Measurements from ENCODE around the gene EREG. TPM values are rescaled to one million over a fixed set of nuclear protein-coding genes. Genes with fewer than 3 reads are reported as not detected.
A peak's percentile ranks its signal among the peaks of the same experiment; 100 is the strongest.

The EREG gene
- total and polyA plus RNA-seq, 4 donors = 0.51 TPM; not detected in 3

DNA sequence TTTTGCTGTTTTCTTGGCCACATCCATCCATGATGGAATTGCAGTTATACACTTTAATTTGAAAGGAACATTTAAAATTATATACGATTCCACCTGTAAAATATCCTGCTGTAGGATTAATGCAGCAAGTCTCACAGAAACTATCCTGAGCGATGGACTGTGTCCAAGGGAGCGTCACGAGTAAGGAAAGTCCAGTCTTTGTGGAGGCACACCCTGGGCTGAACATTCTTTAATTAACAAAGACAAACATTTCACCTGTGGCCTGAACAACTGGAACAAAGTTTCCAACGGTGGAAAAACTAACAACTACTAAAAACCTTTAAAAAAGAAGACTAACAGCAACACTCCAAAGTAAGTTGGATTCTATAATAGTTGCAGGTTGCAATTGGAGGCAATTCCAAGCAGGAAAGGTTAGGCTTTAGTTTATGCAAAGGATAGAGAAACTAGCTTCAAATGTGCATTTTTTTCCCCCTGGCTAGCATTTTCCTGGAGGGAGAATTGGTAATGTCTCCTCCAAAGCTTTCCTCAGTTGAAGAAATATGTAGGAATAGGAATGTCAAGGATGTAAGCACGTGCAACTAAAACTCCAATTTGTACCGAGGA lies 11.0 kb downstream of the EREG start:
- Histone ChIP-seq H3K27me3 (ENCODE audit: control insufficient read depth in 4 of 4, insufficient read depth in 4 of 4, low read length in 3 of 4) (no peaks in the 10 kb centered on the region), H3K9me3 (ENCODE audit: control insufficient read depth in 4 of 4, low read length in 3 of 4) (no peaks in the 10 kb centered on the region), H3K36me3 (ENCODE audit: control insufficient read depth in 4 of 4, insufficient read depth in 3 of 4, low read depth in 1 of 4, low read length in 3 of 4) (no peaks in the 10 kb centered on the region), H3K4me3 (ENCODE audit: low read depth in 1 of 3, low read length in 3 of 3) (no peak overlapping the region), H3K27ac (ENCODE audit: low read depth in 1 of 2, low read length in 2 of 2) (no peak overlapping the region), H3K9ac (ENCODE audit: low read depth in 1 of 2, low read length in 2 of 2) (no peak overlapping the region), H3K4me1 (ENCODE audit: control insufficient read depth in 4 of 4, insufficient read depth in 4 of 4, low read length in 3 of 4) (no peaks in the 10 kb centered on the region)
- TF ChIP-seq FOXA2 (IDR thresholded peaks at IDR 0.05) (no peak), YY1 (IDR thresholded peaks at IDR 0.05) (no peak), TAF1 (conservative IDR thresholded peaks at IDR 0.05) (no peak), RAD21 (IDR thresholded peaks at IDR 0.05) (no peak), HNF4A (conservative IDR thresholded peaks at IDR 0.05) (no peak), FOXA1 (IDR thresholded peaks at IDR 0.05) (no peak)
- TF ChIP-seq, protein P1, sequence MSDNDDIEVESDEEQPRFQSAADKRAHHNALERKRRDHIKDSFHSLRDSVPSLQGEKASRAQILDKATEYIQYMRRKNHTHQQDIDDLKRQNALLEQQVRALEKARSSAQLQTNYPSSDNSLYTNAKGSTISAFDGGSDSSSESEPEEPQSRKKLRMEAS (IDR thresholded peaks at IDR 0.05) = no peak
- TF ChIP-seq, protein P2, sequence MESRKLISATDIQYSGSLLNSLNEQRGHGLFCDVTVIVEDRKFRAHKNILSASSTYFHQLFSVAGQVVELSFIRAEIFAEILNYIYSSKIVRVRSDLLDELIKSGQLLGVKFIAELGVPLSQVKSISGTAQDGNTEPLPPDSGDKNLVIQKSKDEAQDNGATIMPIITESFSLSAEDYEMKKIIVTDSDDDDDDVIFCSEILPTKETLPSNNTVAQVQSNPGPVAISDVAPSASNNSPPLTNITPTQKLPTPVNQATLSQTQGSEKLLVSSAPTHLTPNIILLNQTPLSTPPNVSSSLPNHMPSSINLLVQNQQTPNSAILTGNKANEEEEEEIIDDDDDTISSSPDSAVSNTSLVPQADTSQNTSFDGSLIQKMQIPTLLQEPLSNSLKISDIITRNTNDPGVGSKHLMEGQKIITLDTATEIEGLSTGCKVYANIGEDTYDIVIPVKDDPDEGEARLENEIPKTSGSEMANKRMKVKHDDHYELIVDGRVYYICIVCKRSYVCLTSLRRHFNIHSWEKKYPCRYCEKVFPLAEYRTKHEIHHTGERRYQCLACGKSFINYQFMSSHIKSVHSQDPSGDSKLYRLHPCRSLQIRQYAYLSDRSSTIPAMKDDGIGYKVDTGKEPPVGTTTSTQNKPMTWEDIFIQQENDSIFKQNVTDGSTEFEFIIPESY (IDR thresholded peaks at IDR 0.05) = no peak
- TF ChIP-seq, protein P3, sequence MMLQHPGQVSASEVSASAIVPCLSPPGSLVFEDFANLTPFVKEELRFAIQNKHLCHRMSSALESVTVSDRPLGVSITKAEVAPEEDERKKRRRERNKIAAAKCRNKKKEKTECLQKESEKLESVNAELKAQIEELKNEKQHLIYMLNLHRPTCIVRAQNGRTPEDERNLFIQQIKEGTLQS (IDR thresholded peaks at IDR 0.05) = no peak
- WGBS = 61% methylated on average over 7 of the region's 7 CpGs
- no peak for DNase-seq (ENCODE audit: low spot score)

DNA sequence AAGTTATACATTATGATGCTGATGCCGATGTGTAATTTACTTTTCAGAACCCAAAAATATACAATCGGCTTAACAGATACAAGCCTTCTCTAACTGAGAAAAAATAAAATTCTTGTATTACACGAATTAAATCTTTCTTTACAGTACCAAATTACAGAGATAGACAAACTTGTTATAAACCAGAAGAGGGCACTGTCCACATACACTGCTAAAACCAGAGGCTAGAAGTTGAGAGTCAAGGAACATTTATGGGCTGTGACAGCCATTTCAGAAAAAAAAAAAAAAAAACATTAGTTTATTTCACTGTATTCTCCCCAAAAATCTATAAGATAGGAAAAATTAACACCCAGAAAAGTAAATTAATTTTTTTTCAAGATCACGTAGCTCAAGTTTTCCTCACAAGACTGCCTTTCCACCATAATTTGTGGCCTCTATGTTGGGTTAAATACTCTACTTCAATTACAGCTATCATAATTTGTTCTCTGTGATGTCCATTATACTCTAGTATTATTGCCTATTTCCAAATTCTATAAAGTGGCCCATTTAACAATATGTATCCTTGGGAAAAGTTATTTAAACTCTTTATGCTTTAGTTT lies 12.0 kb downstream of the EREG start:
- DNase-seq (ENCODE audit: low spot score) = no peak
- Histone ChIP-seq H3K27me3 (ENCODE audit: control insufficient read depth in 4 of 4, insufficient read depth in 4 of 4, low read length in 3 of 4) (no peaks in the 10 kb centered on the region), H3K9me3 (ENCODE audit: control insufficient read depth in 4 of 4, low read length in 3 of 4) (no peaks in the 10 kb centered on the region), H3K4me3 (ENCODE audit: low read depth in 1 of 3, low read length in 3 of 3) (no peak overlapping the region), H3K36me3 (ENCODE audit: control insufficient read depth in 4 of 4, insufficient read depth in 3 of 4, low read depth in 1 of 4, low read length in 3 of 4) (no peaks in the 10 kb centered on the region), H3K27ac (ENCODE audit: low read depth in 1 of 2, low read length in 2 of 2) (no peak overlapping the region), H3K4me1 (ENCODE audit: control insufficient read depth in 4 of 4, insufficient read depth in 4 of 4, low read length in 3 of 4) (no peaks in the 10 kb centered on the region), H3K9ac (ENCODE audit: low read depth in 1 of 2, low read length in 2 of 2) (no peak overlapping the region)
- 53% methylated on average over 4 of the region's 4 CpGs for WGBS
- peak; percentile 83 to 85 for TF ChIP-seq RAD21 (IDR thresholded peaks at IDR 0.05)
- no peak for TF ChIP-seq YY1 (IDR thresholded peaks at IDR 0.05)
- TF ChIP-seq, protein P4, sequence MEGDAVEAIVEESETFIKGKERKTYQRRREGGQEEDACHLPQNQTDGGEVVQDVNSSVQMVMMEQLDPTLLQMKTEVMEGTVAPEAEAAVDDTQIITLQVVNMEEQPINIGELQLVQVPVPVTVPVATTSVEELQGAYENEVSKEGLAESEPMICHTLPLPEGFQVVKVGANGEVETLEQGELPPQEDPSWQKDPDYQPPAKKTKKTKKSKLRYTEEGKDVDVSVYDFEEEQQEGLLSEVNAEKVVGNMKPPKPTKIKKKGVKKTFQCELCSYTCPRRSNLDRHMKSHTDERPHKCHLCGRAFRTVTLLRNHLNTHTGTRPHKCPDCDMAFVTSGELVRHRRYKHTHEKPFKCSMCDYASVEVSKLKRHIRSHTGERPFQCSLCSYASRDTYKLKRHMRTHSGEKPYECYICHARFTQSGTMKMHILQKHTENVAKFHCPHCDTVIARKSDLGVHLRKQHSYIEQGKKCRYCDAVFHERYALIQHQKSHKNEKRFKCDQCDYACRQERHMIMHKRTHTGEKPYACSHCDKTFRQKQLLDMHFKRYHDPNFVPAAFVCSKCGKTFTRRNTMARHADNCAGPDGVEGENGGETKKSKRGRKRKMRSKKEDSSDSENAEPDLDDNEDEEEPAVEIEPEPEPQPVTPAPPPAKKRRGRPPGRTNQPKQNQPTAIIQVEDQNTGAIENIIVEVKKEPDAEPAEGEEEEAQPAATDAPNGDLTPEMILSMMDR (IDR thresholded peaks at IDR 0.05; ENCODE audit: low read depth, low read length, missing input control) = peak; percentile 51

DNA sequence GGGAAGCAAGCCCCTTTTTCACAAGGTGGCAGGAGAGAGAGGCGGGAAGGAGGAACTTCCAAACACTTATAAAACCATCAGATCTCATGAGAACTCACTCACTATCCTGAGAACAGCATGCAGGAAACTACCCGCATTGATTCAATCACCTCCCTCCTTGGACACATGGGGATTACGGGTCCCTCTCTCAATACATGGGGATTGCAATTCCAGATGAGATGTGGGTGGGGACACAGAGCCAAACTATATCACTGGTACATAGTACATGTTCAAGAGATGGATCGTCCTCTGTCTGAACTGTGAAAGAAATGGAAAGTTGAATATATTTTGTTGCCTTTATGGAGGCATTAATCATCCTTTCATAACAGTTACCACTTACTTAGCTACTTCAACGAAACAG lies 12.8 kb downstream of the EREG start:
- TF ChIP-seq TAF1 (conservative IDR thresholded peaks at IDR 0.05) = no peak
- no peak for TF ChIP-seq RXRA (IDR thresholded peaks at IDR 0.05)
- TF ChIP-seq, protein P4 (IDR thresholded peaks at IDR 0.05; ENCODE audit: low read depth, low read length, missing input control) = no peak
- no peaks in the 10 kb centered on the region for H3K9me3 ChIP-seq (ENCODE audit: control insufficient read depth in 4 of 4, low read length in 3 of 4)
- no peaks in the 10 kb centered on the region for H3K4me1 ChIP-seq (ENCODE audit: control insufficient read depth in 4 of 4, insufficient read depth in 4 of 4, low read length in 3 of 4)
- no peaks in the 10 kb centered on the region for H3K36me3 ChIP-seq (ENCODE audit: control insufficient read depth in 4 of 4, insufficient read depth in 3 of 4, low read depth in 1 of 4, low read length in 3 of 4)
- no peak overlapping the region for H3K9ac ChIP-seq (ENCODE audit: low read depth in 1 of 2, low read length in 2 of 2)
- no peak overlapping the region for H3K4me3 ChIP-seq (ENCODE audit: low read depth in 1 of 3, low read length in 3 of 3)
- DNase-seq (ENCODE audit: low spot score) = no peak
- no peaks in the 10 kb centered on the region for H3K27me3 ChIP-seq (ENCODE audit: control insufficient read depth in 4 of 4, insufficient read depth in 4 of 4, low read length in 3 of 4)
- no peak overlapping the region for H3K27ac ChIP-seq (ENCODE audit: low read depth in 1 of 2, low read length in 2 of 2)
- 64% methylated on average over 5 of the region's 5 CpGs for WGBS
